Measurements from ENCODE around the gene CCDC181.

- TF ChIP-seq, protein P1, sequence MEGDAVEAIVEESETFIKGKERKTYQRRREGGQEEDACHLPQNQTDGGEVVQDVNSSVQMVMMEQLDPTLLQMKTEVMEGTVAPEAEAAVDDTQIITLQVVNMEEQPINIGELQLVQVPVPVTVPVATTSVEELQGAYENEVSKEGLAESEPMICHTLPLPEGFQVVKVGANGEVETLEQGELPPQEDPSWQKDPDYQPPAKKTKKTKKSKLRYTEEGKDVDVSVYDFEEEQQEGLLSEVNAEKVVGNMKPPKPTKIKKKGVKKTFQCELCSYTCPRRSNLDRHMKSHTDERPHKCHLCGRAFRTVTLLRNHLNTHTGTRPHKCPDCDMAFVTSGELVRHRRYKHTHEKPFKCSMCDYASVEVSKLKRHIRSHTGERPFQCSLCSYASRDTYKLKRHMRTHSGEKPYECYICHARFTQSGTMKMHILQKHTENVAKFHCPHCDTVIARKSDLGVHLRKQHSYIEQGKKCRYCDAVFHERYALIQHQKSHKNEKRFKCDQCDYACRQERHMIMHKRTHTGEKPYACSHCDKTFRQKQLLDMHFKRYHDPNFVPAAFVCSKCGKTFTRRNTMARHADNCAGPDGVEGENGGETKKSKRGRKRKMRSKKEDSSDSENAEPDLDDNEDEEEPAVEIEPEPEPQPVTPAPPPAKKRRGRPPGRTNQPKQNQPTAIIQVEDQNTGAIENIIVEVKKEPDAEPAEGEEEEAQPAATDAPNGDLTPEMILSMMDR (IDR thresholded peaks at IDR 0.05; ENCODE audit: poor library complexity) = no peak
- TF ChIP-seq EZH2 (IDR thresholded peaks at IDR 0.05; ENCODE audit: borderline replicate concordance) (no peak), EZH2phosphoT487 (IDR thresholded peaks at IDR 0.05; ENCODE audit: low read depth, severe bottlenecking, unreplicated experiment) (no peak)
Observed at GRCh38 chr1:169474302-169474995, 47.2 kb upstream of the CCDC181 start.
